IPS-18a (cell line): ENCODE data around the gene KIAA0825.

Source experiments
- H3K27ac ChIP-seq: one replicate; pipeline ENCODE4 v1.5.1; 2013; ENCODE audit warnings: low read length
- H3K27me3 ChIP-seq: one replicate; pipeline ENCODE4 v1.6.1; 2013; ENCODE audit warnings: mild to moderate bottlenecking, low read length; ENCODE audit not compliant: control insufficient read depth, insufficient read depth
- H3K36me3 ChIP-seq: one replicate; pipeline ENCODE4 v1.6.1; 2013; ENCODE audit warnings: low read depth, low read length; ENCODE audit not compliant: control insufficient read depth
- H3K4me1 ChIP-seq: one replicate; pipeline ENCODE4 v1.6.1; 2013; ENCODE audit warnings: low read depth, low read length; ENCODE audit not compliant: control insufficient read depth
- H3K4me3 ChIP-seq: one replicate; pipeline ENCODE4 v1.5.1; 2013; ENCODE audit warnings: low read length
- H3K9ac ChIP-seq: one replicate; pipeline ENCODE4 v1.6.1; 2013; ENCODE audit warnings: mild to moderate bottlenecking, low read length, moderate library complexity
- H3K9me3 ChIP-seq: one replicate; pipeline ENCODE4 v1.6.1; 2013; ENCODE audit warnings: low read depth, low read length; ENCODE audit not compliant: control insufficient read depth

KIAA0825 gene

DNA sequence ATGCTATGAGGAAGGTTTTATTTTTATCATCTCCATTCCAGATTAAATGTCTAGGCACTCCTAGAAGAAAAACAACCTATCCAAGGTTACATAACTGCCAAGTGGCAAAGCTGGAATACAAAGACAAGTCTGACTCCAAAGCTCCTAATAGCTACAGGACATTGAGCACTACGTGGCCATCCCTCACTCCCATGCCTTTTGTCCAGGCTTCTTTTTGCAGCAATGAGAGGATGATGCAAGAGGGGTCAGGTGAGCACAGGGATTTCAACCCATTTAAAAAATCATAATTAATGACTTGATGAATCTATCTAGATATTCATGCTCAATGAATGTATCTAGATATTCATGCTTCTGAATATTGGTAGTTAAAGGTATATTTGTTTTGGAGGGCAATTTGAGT lies 117.0 kb downstream of the KIAA0825 start:
- H3K4me3 ChIP-seq: no peak overlapping the region
- no peaks in the 10 kb centered on the region for H3K4me1 ChIP-seq
- H3K27me3 ChIP-seq: no peaks in the 10 kb centered on the region
- no peaks in the 10 kb centered on the region for H3K9me3 ChIP-seq
- no peaks in the 10 kb centered on the region for H3K36me3 ChIP-seq
- H3K9ac ChIP-seq: no peak overlapping the region
- no peak overlapping the region for H3K27ac ChIP-seq

- Histone ChIP-seq H3K36me3 (no peaks in the 10 kb centered on the region), H3K9me3 (no peaks in the 10 kb centered on the region), H3K4me1 (no peaks in the 10 kb centered on the region), H3K27me3 (no peaks in the 10 kb centered on the region), H3K9ac (no peak overlapping the region), H3K4me3 (no peak overlapping the region), H3K27ac (no peak overlapping the region)
Observed at GRCh38 chr5:94499806-94500205, 118.6 kb downstream of the KIAA0825 start.

- Histone ChIP-seq H3K9me3 (no peaks in the 10 kb centered on the region), H3K4me1 (no peaks in the 10 kb centered on the region), H3K4me3 (no peak overlapping the region), H3K27me3 (no peaks in the 10 kb centered on the region), H3K36me3 (no peaks in the 10 kb centered on the region), H3K27ac (no peak overlapping the region), H3K9ac (no peak overlapping the region)
Observed at GRCh38 chr5:94498199-94498598, 120.2 kb downstream of the KIAA0825 start.

- no peaks in the 10 kb centered on the region for H3K4me1 ChIP-seq
- H3K27me3 ChIP-seq: no peaks in the 10 kb centered on the region
- no peak overlapping the region for H3K4me3 ChIP-seq
- no peaks in the 10 kb centered on the region for H3K9me3 ChIP-seq
- no peaks in the 10 kb centered on the region for H3K36me3 ChIP-seq
- H3K9ac ChIP-seq: no peak overlapping the region
- H3K27ac ChIP-seq: no peak overlapping the region
Observed at GRCh38 chr5:94485067-94485466, 133.3 kb downstream of the KIAA0825 start.

DNA sequence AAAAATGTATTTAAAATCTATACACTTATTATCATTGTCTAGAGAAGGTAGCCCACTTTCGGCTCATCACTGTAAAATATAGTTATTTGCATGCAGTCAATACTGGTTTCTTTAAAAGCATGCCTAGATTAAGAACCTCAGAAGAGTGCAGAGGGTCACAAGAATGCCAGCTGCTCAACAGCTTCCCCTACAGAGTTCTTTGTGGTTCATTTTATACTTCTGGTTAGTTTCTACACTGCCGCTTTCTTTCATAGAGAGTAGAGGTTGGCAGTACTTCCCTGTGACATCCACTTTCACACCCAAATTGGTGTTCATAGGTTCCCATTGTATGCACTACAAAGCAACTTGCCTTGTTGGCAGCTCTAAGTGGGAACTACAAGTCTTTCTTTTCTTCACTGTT lies 137.3 kb downstream of the KIAA0825 start:
- Histone ChIP-seq H3K36me3 (no peaks in the 10 kb centered on the region), H3K4me3 (no peak overlapping the region), H3K9ac (no peak overlapping the region), H3K27ac (no peak overlapping the region), H3K9me3 (no peaks in the 10 kb centered on the region), H3K4me1 (no peaks in the 10 kb centered on the region), H3K27me3 (no peaks in the 10 kb centered on the region)

DNA sequence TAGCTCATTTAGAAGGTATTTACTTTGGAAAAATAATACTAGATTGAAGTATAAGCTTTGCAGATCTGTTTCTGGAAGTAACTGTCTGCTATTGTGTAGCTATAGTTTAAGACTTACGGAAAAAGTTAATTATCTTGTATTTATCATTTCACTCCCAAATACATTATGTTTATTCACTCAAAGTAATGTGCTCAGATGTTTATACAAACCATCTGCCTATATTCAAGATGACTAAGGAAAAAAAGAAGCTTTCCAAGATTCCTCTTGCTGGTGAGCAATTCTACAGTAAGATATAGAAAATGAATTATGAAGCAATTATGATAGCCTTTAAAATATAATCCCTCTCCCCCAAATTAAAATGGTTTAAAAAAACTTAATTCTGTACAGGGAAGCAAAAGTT lies 137.9 kb downstream of the KIAA0825 start:
- H3K27ac ChIP-seq: no peak overlapping the region
- H3K4me3 ChIP-seq: no peak overlapping the region
- no peaks in the 10 kb centered on the region for H3K36me3 ChIP-seq
- H3K27me3 ChIP-seq: no peaks in the 10 kb centered on the region
- H3K4me1 ChIP-seq: no peaks in the 10 kb centered on the region
- H3K9ac ChIP-seq: no peak overlapping the region
- no peaks in the 10 kb centered on the region for H3K9me3 ChIP-seq

DNA sequence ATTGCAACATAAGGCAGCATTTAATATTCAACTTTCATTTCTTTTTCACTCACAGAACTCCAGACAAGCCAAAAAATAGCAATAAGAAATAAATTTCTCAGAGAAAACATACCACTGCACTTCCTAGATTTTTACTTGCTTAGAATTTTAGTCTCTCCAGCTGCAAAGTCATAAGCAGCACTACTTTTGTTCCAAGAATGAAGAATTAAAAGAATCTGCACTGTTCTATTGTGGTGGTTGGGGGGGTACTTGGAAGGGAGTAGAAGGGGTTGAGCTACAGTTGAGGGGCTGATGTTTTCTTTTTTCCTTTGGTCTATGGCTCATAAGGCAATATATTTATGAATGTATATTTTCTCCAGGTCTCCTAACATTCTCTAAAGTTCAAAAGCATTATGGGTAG lies 144.5 kb downstream of the KIAA0825 start:
- H3K27me3 ChIP-seq: no peaks in the 10 kb centered on the region
- no peaks in the 10 kb centered on the region for H3K36me3 ChIP-seq
- no peaks in the 10 kb centered on the region for H3K9me3 ChIP-seq
- no peak overlapping the region for H3K27ac ChIP-seq
- no peaks in the 10 kb centered on the region for H3K4me1 ChIP-seq
- no peak overlapping the region for H3K4me3 ChIP-seq
- H3K9ac ChIP-seq: no peak overlapping the region

DNA sequence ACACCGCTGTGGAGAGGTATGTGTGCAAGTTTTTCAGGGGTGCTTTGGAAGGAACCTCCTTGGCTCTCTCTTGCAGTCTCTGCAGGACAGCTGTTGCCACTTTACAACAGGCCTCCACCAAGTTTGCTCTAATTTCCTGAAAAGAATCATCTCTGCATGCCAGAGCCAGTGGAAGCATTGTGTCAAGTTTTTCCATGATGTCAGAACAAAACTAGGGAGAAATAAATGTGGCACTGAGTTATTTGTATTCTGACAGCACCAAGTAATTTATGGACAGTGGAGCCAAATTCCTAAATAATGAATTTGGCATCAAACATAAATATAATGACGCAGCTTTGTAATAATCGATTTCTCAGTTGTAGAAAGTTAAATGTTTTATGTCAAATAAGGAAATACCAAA lies 146.9 kb downstream of the KIAA0825 start:
- H3K4me3 ChIP-seq: no peak overlapping the region
- H3K36me3 ChIP-seq: no peaks in the 10 kb centered on the region
- no peak overlapping the region for H3K27ac ChIP-seq

DNA sequence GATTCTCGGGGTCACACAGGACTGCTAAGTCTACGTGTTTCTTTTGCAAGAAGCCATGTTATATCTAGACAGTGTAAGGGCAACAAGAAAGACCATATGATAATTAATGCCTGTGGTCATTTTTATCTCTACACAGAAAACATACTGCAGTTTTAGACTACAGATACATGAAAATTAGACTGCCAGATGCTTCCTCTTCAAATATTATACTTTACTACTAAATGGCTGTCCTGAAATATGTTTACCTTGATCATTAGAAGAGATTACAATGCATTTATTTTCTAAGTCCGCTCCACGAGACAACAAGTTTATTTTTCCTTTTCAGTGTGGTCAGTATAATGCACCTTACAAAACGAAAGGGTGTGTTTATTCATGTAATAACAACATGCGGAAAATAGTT lies 147.6 kb downstream of the KIAA0825 start:
- no peak overlapping the region for H3K27ac ChIP-seq
- H3K9ac ChIP-seq: no peak overlapping the region
- no peaks in the 10 kb centered on the region for H3K27me3 ChIP-seq
- no peak overlapping the region for H3K4me3 ChIP-seq
- H3K4me1 ChIP-seq: no peaks in the 10 kb centered on the region
- H3K36me3 ChIP-seq: no peaks in the 10 kb centered on the region
- H3K9me3 ChIP-seq: no peaks in the 10 kb centered on the region

More for the DNA sequence above, 146.9 kb downstream of the KIAA0825 start:
- Histone ChIP-seq H3K9me3 (no peaks in the 10 kb centered on the region), H3K4me1 (no peaks in the 10 kb centered on the region), H3K27me3 (no peaks in the 10 kb centered on the region), H3K9ac (no peak overlapping the region)

DNA sequence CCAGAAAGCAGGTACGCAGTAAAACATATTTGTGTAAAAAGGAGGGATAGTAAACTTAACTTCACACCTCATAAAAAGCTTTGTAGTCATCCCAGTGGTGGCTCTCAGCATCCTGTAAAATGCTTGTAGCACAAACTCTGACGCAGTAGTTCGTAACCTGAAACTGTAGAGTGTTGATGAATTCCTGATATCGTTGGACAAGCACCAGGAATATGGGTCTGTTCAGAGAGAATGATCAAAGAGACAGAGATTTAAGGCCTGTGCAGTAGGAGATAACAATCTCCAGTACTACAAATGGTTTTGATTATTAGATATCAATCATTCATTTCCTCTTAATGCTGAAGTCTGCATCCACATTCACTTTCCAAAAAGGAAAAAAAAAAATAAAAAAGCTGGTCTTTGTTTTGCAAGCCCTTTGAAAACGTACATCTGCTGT lies 148.5 kb downstream of the KIAA0825 start:
- no peaks in the 10 kb centered on the region for H3K27me3 ChIP-seq
- H3K4me3 ChIP-seq: no peak overlapping the region
- H3K9ac ChIP-seq: no peak overlapping the region
- no peaks in the 10 kb centered on the region for H3K36me3 ChIP-seq
- H3K9me3 ChIP-seq: no peaks in the 10 kb centered on the region
- H3K27ac ChIP-seq: no peak overlapping the region
- no peaks in the 10 kb centered on the region for H3K4me1 ChIP-seq

GRCh38 chr5:94467954-94468930 lies 150.2 kb downstream of the KIAA0825 start:
- Histone ChIP-seq H3K36me3 (no peaks in the 10 kb centered on the region), H3K27me3 (no peaks in the 10 kb centered on the region), H3K9me3 (no peaks in the 10 kb centered on the region), H3K4me1 (no peaks in the 10 kb centered on the region), H3K27ac (no peak overlapping the region), H3K9ac (no peak overlapping the region), H3K4me3 (no peak overlapping the region)
